ENCODE measurements around the gene CLDN17. TPM values are rescaled to one million over a fixed set of nuclear protein-coding genes. Genes with fewer than 3 reads are reported as not detected.

CLDN17 gene
- total and polyA plus RNA-seq, 2 experiments from 2014 or later: not detected

DNA sequence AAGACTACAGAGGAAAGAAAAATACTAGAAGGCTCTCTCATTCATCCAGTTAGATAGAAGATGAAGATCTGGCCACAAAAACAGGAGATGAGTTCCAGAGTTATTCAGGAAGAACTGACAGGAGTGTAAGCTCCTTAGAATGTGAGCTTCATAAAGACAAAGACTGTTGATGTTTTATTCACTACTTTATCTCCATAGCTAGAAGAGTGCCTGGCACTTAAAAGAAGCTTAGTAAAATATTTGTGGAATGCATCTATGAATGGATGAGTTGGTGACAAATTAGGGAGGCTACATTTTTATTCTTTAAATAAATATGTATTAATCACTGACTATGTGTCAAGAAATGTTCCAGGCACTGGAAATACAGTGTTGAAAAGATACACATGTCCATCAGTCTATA lies 13.8 kb downstream of the CLDN17 start:
- no peaks in the 10 kb centered on the region for H3K36me3 ChIP-seq (replicated peaks; ENCODE audit: insufficient read depth, low read depth)
- H3K27ac ChIP-seq: no peak overlapping the region
- H3K4me2 ChIP-seq: no peak overlapping the region
- H3K27me3 ChIP-seq: no peaks in the 10 kb centered on the region
- no peaks in the 10 kb centered on the region for H3K9me2 ChIP-seq (replicated peaks; ENCODE audit: insufficient read depth)
- TF ChIP-seq EZH2phosphoT487 (IDR thresholded peaks at IDR 0.05; ENCODE audit: low read depth, severe bottlenecking, unreplicated experiment) (no peak), EZH2 (IDR thresholded peaks at IDR 0.05; ENCODE audit: borderline replicate concordance) (no peak)
- TF ChIP-seq, protein P1, sequence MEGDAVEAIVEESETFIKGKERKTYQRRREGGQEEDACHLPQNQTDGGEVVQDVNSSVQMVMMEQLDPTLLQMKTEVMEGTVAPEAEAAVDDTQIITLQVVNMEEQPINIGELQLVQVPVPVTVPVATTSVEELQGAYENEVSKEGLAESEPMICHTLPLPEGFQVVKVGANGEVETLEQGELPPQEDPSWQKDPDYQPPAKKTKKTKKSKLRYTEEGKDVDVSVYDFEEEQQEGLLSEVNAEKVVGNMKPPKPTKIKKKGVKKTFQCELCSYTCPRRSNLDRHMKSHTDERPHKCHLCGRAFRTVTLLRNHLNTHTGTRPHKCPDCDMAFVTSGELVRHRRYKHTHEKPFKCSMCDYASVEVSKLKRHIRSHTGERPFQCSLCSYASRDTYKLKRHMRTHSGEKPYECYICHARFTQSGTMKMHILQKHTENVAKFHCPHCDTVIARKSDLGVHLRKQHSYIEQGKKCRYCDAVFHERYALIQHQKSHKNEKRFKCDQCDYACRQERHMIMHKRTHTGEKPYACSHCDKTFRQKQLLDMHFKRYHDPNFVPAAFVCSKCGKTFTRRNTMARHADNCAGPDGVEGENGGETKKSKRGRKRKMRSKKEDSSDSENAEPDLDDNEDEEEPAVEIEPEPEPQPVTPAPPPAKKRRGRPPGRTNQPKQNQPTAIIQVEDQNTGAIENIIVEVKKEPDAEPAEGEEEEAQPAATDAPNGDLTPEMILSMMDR (IDR thresholded peaks at IDR 0.05; ENCODE audit: poor library complexity): no peak
- H3K79me2 ChIP-seq: no peaks in the 10 kb centered on the region
- no peak for DNase-seq (ENCODE audit: low spot score)
- H4K20me1 ChIP-seq (ENCODE audit: insufficient read depth, poor library complexity, severe bottlenecking): no peaks in the 10 kb centered on the region
- H3K4me3 ChIP-seq: no peak overlapping the region
- no peaks in the 10 kb centered on the region for H3K9me3 ChIP-seq (ENCODE audit: low read depth)
- no peak overlapping the region for H2AFZ ChIP-seq
- H3K4me1 ChIP-seq (ENCODE audit: insufficient read depth): no peaks in the 10 kb centered on the region

DNA sequence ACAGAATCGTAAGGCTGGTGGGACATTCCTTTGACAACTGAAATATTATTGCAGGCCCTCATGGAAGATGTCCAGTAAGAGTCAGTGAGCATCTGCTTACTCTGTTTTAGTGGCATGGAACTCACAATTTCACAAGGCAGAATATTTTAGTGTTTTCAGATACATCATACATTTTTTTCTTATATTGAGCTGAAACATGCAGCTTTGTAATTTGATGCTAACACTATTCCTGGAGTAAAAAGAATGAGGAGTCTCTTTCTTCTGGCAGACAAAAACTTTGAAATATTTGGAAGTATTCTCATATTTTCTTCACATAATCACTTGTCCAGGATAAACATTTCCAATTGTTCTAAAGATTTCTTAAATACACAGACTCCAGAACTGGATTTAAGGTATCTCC lies 17.7 kb downstream of the CLDN17 start:
- no peaks in the 10 kb centered on the region for H3K9me3 ChIP-seq (ENCODE audit: low read depth)
- DNase-seq (ENCODE audit: low spot score): no peak

DNA sequence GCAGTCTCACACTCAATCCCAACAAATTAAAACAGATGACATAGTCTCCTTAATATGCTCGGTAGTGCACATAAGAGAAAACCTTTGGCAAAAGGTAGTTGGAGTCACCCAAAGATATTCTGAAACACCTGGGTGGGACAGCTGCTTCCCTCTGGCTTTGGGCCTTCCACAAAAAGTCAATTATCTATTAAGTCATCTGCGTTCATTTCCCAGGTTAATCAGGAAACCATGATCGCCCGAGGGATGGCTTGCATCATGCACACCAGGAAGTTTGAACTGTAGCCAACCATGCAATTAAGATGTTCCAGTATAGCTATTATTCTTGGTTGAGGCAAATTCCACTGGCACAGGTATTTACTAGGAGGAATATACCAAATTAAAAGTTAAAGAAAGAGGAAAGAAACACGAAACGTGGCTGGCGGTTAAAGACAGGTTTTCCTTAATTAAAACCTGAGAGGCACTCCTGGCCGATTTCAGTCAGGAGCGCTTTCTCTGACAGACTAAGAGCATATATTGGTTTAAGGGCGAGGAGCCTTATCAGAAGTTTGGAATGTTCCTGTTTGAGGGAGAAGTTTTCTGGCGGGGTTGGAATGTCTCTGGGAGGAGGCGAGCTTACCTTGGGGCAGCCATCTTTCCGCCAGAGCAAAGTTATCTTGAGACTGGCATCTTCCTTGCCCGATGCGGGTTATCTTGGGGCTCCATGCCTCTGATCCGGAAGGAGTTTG lies 19.9 kb downstream of the CLDN17 start:
- Histone ChIP-seq H2AFZ (peak overlapping the region; percentile 7), H3K4me3 (no peak overlapping the region), H3K79me2 (no peaks in the 10 kb centered on the region), H3K9me2 (replicated peaks; ENCODE audit: insufficient read depth) (no peaks in the 10 kb centered on the region), H3K27me3 (no peaks in the 10 kb centered on the region), H3K9me3 (ENCODE audit: low read depth) (no peaks in the 10 kb centered on the region), H3K27ac (no peak overlapping the region), H4K20me1 (ENCODE audit: insufficient read depth, poor library complexity, severe bottlenecking) (no peaks in the 10 kb centered on the region), H3K4me2 (no peak overlapping the region), H3K4me1 (ENCODE audit: insufficient read depth) (no peaks in the 10 kb centered on the region), H3K36me3 (replicated peaks; ENCODE audit: insufficient read depth, low read depth) (no peaks in the 10 kb centered on the region)
- WGBS (ENCODE audit: low lambda C conversion rate, missing lambda C conversion rate): 86% methylated on average over 16 of the region's 16 CpGs
- DNase-seq (ENCODE audit: low spot score): no peak
- TF ChIP-seq EZH2phosphoT487 (IDR thresholded peaks at IDR 0.05; ENCODE audit: low read depth, severe bottlenecking, unreplicated experiment): no peak
- no peak for TF ChIP-seq EZH2 (IDR thresholded peaks at IDR 0.05; ENCODE audit: borderline replicate concordance)
- TF ChIP-seq, protein P1 (IDR thresholded peaks at IDR 0.05; ENCODE audit: poor library complexity): no peak

More for the DNA sequence above, 17.7 kb downstream of the CLDN17 start:
- no peaks in the 10 kb centered on the region for H3K9me2 ChIP-seq (replicated peaks; ENCODE audit: insufficient read depth)
- no peaks in the 10 kb centered on the region for H3K36me3 ChIP-seq (replicated peaks; ENCODE audit: insufficient read depth, low read depth)
- no peaks in the 10 kb centered on the region for H3K27me3 ChIP-seq
- 94% methylated on average over 1 of the region's 1 CpG for WGBS (ENCODE audit: low lambda C conversion rate, missing lambda C conversion rate)
- no peaks in the 10 kb centered on the region for H3K79me2 ChIP-seq
- H3K4me2 ChIP-seq: no peak overlapping the region
- no peak overlapping the region for H3K27ac ChIP-seq
- no peak overlapping the region for H2AFZ ChIP-seq
- H3K4me3 ChIP-seq: no peak overlapping the region
- no peaks in the 10 kb centered on the region for H3K4me1 ChIP-seq (ENCODE audit: insufficient read depth)
- no peaks in the 10 kb centered on the region for H4K20me1 ChIP-seq (ENCODE audit: insufficient read depth, poor library complexity, severe bottlenecking)
- TF ChIP-seq, protein P1 (IDR thresholded peaks at IDR 0.05; ENCODE audit: poor library complexity): no peak
- TF ChIP-seq EZH2 (IDR thresholded peaks at IDR 0.05; ENCODE audit: borderline replicate concordance): no peak
- no peak for TF ChIP-seq EZH2phosphoT487 (IDR thresholded peaks at IDR 0.05; ENCODE audit: low read depth, severe bottlenecking, unreplicated experiment)

Data from hepatocyte (in vitro differentiated cells).